GM19023 (cell line): ENCODE data around the gene CADM1.
"Not testable (repeated sequence)": the region's sequence is repeated elsewhere in the genome, so short reads cannot be mapped to it uniquely, and the experiment has no call there.

Source experiments
- ATAC-seq: cut with Tn5 transposase; IDR thresholded peaks from one replicate; pipeline ENCODE4 v1.9.1; 2021; ENCODE audit warnings: mild to moderate bottlenecking, moderate library complexity; ENCODE audit not compliant: unreplicated experiment

CADM1 gene

DNA sequence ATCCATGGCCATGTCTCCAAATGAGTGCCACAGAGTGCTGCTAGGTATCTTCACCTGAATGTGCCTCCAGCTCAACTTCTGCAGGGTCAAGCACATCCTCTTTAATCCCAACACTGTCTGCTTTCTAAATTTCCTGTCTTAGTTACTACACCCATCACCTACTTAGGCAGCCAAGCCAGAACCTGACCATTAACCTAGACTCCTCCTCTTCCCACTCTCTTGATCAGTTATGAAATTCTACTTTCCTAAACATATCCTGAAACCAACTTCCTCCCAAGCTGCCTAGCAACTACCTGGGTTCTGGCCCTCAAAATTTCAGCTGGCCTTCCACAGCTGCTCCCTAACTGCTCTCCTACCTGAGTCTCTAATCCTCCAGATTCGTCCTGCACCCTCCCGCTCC is 22.7 kb downstream of the CADM1 start:
- no peak for ATAC-seq

- ATAC-seq = no peak
Observed at GRCh38 chr11:115480611-115481010, 23.6 kb downstream of the CADM1 start.

DNA sequence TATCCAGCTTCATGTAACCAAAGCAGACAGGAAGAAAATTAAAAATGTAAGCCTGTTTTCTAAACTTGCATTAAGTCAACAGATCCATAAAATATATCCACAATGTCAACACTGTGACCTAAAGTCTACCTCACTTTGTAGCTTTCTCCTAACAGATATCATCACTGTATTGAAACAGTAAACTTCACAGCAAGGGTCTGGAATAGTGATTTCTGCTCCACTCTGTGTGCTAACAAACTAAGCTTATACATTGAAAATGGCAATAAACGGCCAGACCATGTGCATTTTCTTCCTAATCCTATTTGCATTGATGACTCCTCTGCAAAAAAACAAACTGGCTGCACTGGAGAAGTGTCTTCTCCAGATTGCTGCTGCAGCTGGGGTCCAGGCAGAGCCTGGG is 26.8 kb downstream of the CADM1 start:
- no peak for ATAC-seq

GRCh38 chr11:115476463-115477286 is 27.5 kb downstream of the CADM1 start:
- no peak for ATAC-seq

DNA sequence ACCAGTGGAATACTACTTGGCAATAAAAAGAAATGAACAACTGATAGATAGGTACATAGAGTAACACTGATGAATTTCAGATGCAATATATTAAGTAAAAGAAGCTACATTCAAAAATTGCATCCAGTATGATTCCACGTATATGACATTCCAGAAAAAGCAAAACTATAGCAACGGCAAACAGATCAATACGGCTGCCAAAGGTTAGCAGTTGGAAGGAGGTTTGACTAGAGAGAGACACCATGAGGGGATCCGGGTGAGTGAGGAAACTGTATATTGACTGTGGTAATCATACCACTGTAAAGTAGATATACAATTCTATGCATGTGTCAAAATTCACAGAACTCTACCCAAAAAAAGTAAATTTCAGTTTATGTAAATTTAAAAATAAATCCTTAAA is 28.7 kb downstream of the CADM1 start:
- ATAC-seq = no peak

DNA sequence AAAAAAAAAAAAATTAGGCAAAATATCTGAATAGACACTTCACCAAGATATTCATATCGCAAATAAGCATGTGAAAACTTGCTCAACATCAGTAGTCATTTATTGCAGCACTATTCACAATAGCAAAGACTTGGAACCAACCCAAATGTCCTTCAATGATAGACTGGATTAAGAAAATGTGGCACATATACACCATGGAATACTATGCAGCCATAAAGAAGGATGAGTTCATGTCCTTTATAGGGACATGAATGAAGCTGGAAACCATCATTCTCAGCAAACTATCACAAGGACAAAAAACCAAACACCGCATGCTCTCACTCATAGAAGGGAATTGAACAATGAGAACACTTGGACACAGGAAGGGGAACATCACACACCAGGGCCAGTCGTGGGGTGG is 29.9 kb downstream of the CADM1 start:
- ATAC-seq = not testable (repeated sequence)

DNA sequence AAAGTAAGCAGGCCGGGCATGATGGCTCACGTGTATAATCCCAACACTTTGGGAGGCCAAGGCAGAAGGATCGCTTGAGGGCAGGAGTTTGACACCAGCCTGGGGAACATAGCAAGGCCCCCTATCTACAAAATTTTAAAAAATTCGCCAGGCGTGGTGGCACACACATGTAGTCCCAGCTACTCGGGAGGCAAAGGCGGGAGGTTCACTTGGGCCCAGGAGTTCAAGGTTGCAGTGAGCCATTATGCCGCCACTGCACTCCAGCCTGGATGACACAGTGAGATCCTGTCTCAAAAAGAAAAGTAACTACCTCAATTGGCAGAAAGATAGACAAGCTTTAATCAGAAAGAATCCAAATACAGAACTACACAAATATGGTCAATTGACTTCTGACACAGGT is 31.0 kb downstream of the CADM1 start:
- ATAC-seq = no peak

- ATAC-seq = no peak
Observed at GRCh38 chr11:115471367-115471766, 32.8 kb downstream of the CADM1 start.

DNA sequence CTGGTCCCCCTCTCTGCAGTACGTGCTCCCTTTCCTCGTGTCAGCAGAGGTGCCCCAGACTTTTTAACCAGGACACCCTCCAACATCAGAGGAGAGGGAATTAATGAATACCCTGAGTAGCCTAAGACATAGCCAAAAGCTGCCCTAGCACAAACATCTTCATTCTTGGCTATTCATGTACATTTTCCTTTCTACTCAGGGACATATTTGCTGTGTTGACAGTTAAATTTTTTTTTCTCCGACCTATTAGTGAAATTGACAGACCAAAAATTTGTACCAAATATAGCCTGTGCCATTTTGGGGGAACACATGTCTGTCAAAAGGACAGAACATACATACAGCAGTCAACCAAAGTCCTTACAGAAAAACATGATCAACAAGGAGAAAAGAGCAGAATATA is 33.3 kb downstream of the CADM1 start:
- ATAC-seq = no peak

DNA sequence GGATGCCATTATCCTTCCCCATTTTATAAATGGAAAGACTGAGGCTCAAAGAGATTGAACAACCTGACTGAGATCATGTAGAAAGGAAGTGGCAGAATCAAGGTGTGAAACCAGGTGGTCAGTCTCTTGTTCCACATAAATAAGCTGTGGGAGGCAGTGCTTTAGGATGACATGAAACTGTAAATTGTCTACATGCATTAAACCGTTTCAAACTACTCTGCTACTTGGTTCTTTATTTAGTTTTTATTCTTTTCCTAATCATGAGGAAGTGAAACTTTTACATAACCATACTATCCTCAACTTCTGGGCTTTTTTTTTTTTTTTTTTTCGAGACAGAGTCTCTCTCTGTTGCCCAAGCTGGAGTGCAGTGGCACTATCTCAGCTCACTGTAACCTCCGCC is 34.9 kb downstream of the CADM1 start:
- no peak for ATAC-seq

- no peak for ATAC-seq
Observed at GRCh38 chr11:115466122-115466521, 38.1 kb downstream of the CADM1 start.

DNA sequence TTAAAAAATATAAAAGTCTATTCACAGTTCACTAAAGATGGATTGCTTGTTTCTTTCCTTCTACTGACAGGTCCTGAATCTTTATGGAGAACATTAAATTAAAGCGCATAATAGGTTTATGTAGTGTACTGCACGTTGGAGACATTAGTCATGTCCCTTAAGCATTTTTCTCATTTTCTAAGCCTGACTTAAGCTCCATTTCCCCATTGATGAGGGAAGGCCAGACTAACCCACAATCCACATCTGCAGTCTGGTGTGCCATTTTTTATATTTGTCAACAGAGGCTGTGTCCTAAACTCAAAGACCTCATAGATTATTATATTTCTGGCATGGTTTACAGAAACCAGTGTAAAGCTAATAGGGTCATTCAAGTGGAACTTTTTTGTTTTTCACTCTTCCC is 39.9 kb downstream of the CADM1 start:
- no peak for ATAC-seq

DNA sequence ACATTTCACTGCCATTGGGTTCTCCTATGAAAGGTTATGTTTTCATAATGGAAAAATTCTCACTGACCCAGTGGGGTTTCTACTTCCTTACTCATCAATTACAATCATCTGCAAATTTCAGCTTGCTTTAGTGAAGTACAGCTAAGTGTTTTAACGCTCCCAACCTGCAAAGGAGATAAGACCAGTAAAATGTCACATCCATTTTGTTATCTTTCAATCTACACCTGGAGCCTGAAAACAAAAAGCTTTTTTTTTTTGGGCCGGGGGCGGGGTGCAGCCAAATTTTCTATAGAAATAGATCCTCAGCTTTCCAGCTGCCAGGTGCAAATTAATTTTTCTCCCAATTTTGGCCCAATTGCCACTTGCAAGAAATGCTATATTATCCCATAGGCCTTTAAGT is 40.6 kb downstream of the CADM1 start:
- ATAC-seq = no peak

- no peak for ATAC-seq
Observed at GRCh38 chr11:115462757-115463156, 41.5 kb downstream of the CADM1 start.

- ATAC-seq = no peak
Observed at GRCh38 chr11:115462004-115462541, 42.1 kb downstream of the CADM1 start.

GRCh38 chr11:115460512-115460911 is 43.7 kb downstream of the CADM1 start:
- ATAC-seq = no peak

DNA sequence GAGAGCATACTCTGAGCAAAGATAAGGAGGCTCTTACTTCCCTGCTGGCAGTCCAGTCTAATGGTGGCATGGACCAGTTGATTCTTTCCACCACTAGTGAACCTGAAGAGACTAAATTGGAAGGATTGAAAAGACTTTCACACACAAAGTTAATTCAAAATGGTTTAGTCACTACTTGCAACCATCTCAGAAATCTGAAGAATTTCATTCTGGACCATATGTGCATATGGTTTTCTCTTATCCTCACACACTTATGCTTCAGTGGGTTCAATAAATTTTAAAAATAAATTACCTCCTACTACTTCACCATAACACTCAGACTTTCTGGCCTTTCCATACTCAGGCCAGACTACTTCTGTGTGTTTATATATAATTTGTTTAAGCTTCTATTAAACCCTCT is 44.7 kb downstream of the CADM1 start:
- no peak for ATAC-seq

DNA sequence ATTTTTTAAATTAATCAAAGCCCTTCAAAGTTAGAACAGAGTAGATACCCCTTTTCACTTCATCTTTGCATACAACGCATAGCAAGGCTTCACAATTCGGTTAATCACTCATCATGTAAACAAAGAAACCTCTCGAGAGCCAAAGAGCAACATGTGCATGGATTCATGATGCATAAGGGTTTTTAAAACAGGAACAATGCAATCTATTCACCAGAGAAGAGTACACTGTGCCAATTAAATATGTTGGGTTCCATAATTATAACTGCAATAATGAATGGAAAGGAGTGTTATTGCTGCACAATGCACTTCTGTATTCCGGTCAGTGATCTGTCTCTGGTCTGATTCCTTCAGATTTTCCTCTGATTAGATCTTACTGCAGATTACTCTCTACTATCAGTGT is 45.3 kb downstream of the CADM1 start:
- no peak for ATAC-seq

DNA sequence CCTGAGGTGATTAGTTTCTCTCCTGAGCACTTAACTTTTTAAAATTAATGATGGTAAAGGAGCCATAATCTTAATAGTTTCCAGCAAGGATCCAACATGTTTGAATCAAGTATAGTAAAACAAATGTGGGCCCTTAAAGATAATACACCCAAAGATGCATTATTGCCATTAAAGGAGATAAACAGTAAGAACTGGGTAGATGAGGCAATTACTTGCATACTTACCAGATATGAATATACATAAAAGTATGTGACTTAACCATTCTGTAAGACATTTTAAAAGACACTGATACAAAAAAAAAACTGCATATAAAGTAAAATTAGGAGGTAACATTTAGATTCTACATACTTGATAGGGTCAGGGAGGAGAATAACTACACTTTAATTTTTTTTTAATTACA is 48.2 kb downstream of the CADM1 start:
- ATAC-seq = no peak

DNA sequence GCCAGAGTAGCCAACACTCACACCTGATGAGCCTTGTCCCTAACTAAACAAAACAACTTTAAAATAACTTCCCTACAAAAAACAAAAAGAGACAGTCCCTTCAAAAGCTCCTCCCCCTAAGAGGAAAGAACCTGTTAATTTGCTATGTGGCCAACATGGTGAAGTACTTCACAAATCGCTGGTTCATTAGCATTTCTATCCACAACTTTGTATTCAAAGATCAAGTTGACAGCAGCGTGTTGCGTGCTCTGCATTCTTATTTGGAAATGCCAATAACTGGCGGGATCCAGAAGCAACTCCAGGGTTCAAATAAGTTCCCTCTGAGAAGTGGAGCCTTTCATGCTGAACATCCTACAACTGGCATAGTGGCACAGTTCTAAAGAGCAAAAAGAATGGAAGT is 48.6 kb downstream of the CADM1 start:
- ATAC-seq = no peak

DNA sequence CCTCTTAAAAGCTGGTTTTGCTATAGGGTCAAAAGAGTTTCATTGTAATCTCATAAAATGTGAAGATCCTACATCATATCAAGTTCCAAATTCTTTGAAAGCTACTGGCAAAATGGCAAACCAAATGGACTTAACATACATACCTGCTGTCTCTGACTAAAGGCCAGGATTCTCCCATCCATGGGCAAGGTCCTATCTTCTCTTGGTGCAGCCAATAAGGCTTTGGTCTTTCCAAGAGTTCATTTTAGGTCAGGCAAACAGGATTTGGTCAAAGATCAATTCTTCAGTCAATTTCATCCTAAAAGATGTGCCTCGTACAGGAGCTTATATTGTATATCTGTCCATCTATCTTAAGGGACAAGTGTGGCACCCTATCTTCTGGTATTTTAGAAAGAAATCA is 49.7 kb downstream of the CADM1 start:
- no peak for ATAC-seq

DNA sequence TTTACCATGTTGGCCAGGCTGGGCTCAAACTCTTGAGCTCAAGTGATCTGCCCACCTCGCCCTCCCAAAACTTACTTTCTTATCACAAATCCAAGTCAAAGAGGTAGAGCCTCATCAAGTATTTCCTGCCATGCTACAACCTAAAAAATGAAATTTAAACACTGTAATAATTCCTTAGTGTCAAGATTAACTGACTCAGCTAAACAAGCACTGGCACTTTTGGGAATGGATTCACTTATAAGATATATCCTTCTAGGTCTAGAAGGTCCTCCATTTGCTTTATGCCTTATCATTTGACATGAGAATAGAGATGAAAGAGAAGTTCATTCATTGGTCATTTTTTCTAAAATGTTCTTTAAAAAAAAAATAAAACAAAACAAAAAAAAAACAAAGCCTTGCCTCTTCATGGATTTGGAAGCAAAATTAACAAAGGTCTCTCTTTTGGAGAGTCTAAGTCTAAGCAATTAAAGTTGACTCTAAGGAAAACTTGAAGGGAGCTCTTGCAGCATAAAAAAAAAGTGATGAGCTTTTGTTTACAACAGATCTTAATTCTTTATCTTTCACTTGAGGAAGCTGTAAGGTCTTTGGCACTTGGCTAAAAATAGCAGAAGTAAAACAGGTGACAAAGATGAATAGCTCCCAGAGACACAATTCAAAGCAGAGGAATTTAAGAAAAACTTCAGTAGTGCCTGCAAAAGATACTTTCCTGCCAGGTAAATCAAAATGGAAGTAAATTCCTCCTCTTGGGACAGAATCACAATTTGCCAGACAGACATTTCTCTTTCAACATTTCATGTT is 50.3 kb downstream of the CADM1 start:
- ATAC-seq = no peak
